H1 (cell line): ENCODE results near the gene GRID2.

Experiments used
- ASH2L ChIP-seq: fragments of 200-600, 300-600 bp; sonication (generic); IDR thresholded peaks from one replicate; pipeline ENCODE4 v1.7.1; 2017; ENCODE audit warnings: low read length
- CEBPB ChIP-seq: IDR thresholded peaks from 2 replicates; pipeline ENCODE4 v1.6.1; 2012; ENCODE audit warnings: low read depth, low read length
- CTCF ChIP-seq, 3 experiments: IDR thresholded peaks; 1 replicate in 2 of 3; 2 replicates in 1 of 3; pipeline versions ENCODE4 v1.5.1 to v1.6.1; 2011; ENCODE audit warnings: low read length in 3 of 3, mild to moderate bottlenecking in 3 of 3, inconsistent platforms in 2 of 3, low read depth in 1 of 3, moderate library complexity in 1 of 3; ENCODE audit not compliant: insufficient read depth in 1 of 3; ENCODE audit errors: control extremely low read depth in 1 of 3
- EP300 ChIP-seq, 2 experiments: IDR thresholded peaks; 1 replicate in 1 of 2; 2 replicates in 1 of 2; pipeline ENCODE4 v1.6.1; 2011 to 2012; ENCODE audit warnings: low read depth in 2 of 2, low read length in 2 of 2, mild to moderate bottlenecking in 2 of 2, borderline replicate concordance in 1 of 2, inconsistent platforms in 1 of 2, moderate library complexity in 1 of 2
- EZH2 ChIP-seq: fragments of 200-600 bp; sonication (generic); IDR thresholded peaks from 2 replicates; pipeline ENCODE4 v1.7.1; 2012; ENCODE audit warnings: low read depth, mild to moderate bottlenecking, moderate library complexity, low read length, inconsistent platforms; ENCODE audit not compliant: severe bottlenecking
- POLR2A ChIP-seq, 2 experiments: IDR thresholded peaks; 1 replicate in 1 of 2; 2 replicates in 1 of 2; pipeline ENCODE4 v1.6.1; 2011; ENCODE audit warnings: low read depth in 2 of 2, low read length in 2 of 2, mild to moderate bottlenecking in 2 of 2; ENCODE audit errors: control extremely low read depth in 1 of 2
- POLR2AphosphoS5 ChIP-seq: IDR thresholded peaks from 2 replicates; pipeline ENCODE4 v1.6.1; 2011; ENCODE audit warnings: low read depth, low read length
- RAD21 ChIP-seq, 2 experiments: IDR thresholded peaks in 1 of 2; conservative IDR thresholded peaks in 1 of 2; 2 replicates each; pipeline ENCODE4 v1.6.1; 2011; ENCODE audit warnings: low read depth in 2 of 2, low read length in 2 of 2, improper control_type of control experiment in 1 of 2, inconsistent platforms in 1 of 2, mild to moderate bottlenecking in 1 of 2, moderate library complexity in 1 of 2
- SIRT6 ChIP-seq: IDR thresholded peaks from one replicate; pipeline ENCODE4 v1.7.1; 2012; ENCODE audit warnings: low read length, inconsistent platforms
- SRF ChIP-seq: IDR thresholded peaks from 2 replicates; pipeline ENCODE4 v1.6.1; 2011; ENCODE audit warnings: mild to moderate bottlenecking, low read depth, low read length, moderate library complexity

- TF ChIP-seq POLR2A (IDR thresholded peaks at IDR 0.05; ENCODE audit: control extremely low read depth in 1 of 2, low read depth in 2 of 2, low read length in 2 of 2) (no peak), CTCF (IDR thresholded peaks at IDR 0.05; ENCODE audit: control extremely low read depth in 1 of 3, insufficient read depth in 1 of 3, low read depth in 1 of 3, low read length in 3 of 3) (no peak), POLR2AphosphoS5 (no peak), RAD21 (IDR thresholded peaks at IDR 0.05 in 1 of 2, conservative IDR thresholded peaks at IDR 0.05 in 1 of 2; ENCODE audit: low read depth in 2 of 2, low read length in 2 of 2) (no peak), ASH2L (no peak), SIRT6 (no peak), EZH2 (no peak), CEBPB (no peak), SRF (no peak), EP300 (IDR thresholded peaks at IDR 0.05; ENCODE audit: borderline replicate concordance in 1 of 2, low read depth in 2 of 2, low read length in 2 of 2) (no peak)
These were observed 1162.7 kb downstream of the GRID2 start for GRCh38 chr4:93466446-93466845.
